ENCODE measurements around the gene CFAP58.
A peak's percentile ranks its signal among the peaks of the same experiment; 100 is the strongest.

The CFAP58 gene

GRCh38 chr10:104324931-104325330 lies 28.7 kb upstream of the CFAP58 start:
- ChIA-PET CTCF (interaction anchor here (0.7 to 14.8 kb wide), 4 partner anchors 11 to 32 kb away, joined by 3 to 122 read pairs (median 12); no protein-coding TSS in a partner anchor), POLR2A (no interaction called here)
- no peak for DNase-seq (ENCODE audit: low read depth, low spot score)
- no peak overlapping the region for H3K4me3 ChIP-seq (ENCODE audit: low read depth, low read length)
- TF ChIP-seq, protein P1, sequence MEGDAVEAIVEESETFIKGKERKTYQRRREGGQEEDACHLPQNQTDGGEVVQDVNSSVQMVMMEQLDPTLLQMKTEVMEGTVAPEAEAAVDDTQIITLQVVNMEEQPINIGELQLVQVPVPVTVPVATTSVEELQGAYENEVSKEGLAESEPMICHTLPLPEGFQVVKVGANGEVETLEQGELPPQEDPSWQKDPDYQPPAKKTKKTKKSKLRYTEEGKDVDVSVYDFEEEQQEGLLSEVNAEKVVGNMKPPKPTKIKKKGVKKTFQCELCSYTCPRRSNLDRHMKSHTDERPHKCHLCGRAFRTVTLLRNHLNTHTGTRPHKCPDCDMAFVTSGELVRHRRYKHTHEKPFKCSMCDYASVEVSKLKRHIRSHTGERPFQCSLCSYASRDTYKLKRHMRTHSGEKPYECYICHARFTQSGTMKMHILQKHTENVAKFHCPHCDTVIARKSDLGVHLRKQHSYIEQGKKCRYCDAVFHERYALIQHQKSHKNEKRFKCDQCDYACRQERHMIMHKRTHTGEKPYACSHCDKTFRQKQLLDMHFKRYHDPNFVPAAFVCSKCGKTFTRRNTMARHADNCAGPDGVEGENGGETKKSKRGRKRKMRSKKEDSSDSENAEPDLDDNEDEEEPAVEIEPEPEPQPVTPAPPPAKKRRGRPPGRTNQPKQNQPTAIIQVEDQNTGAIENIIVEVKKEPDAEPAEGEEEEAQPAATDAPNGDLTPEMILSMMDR (IDR thresholded peaks at IDR 0.05; ENCODE audit: insufficient read depth, low read length, missing control alignments), result no peak

DNA sequence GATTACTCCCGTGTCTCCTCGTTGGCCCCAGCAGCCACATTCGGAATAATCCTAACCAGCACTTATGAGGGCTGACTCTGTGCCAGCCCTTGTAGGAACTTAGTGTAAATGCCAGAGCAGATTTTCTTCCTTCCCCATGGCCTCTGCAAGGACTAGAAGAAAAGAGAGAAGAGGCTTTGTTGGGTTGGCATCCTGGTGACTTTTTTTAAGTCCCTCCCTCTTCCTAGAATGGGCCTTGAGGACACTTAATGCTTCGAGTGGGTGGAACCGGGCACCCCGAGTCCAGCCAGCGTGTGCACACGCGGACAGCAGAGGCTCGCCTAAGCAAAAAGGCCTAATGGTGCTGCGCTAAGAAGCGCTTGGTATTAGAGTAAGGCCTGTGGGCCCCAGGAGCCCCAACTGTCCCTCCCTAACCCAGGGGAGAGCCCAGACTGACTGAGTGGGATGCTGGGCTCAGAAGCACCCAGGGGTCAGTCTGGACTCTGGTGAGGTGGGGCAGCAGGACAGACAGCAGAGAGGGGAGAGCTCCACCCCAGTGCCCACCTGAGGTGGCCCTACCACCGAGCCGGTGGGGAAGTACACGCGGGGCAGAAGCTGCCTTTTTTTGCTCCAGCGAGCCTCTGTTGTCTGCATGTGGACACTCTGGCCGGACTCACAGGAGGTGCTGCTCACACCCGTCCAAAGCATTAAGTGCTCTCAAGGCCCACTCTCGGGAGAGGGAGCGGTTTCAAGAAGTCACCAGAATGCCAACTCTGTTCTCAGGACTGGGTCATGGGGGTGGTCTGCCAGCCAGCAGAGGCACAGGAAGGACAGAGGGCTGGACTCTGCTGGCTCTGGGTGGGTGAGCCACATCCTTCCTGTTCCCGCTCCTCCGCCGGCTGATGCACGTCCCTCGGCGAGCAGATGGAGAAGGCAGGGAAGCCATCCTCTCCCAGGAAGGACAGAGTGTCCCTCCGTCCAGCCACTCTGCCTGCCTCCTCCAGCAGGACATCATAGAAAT lies 27.9 kb upstream of the CFAP58 start:
- TF ChIP-seq, protein P1 (IDR thresholded peaks at IDR 0.05; ENCODE audit: insufficient read depth, low read length, missing control alignments), result no peak
- H3K4me3 ChIP-seq (ENCODE audit: low read depth, low read length), result no peak overlapping the region
- ChIA-PET POLR2A (no interaction called here), CTCF (interaction anchor here (1.2 to 4.7 kb wide), 6 partner anchors 8 to 52 kb away, joined by 5 to 18 read pairs (median 8); no protein-coding TSS in a partner anchor)
- DNase-seq (ENCODE audit: low read depth, low spot score), result no peak

- TF ChIP-seq, protein P1 (IDR thresholded peaks at IDR 0.05; ENCODE audit: insufficient read depth, low read length, missing control alignments), result no peak
- POLR2A ChIA-PET, result interaction anchor here (0.8 to 1.6 kb wide), 2 partner anchors 11 kb away, joined by 3 to 5 read pairs; partner anchors contain the start of gene ITPRIP
- CTCF ChIA-PET, result interaction anchor here (1.2 to 4.7 kb wide), 5 partner anchors 10 to 53 kb away, joined by 5 to 18 read pairs (median 10); no protein-coding TSS in a partner anchor
- H3K4me3 ChIP-seq (ENCODE audit: low read depth, low read length), result peak overlapping the region; percentile 47
- no peak for DNase-seq (ENCODE audit: low read depth, low spot score)
These were observed 26.5 kb upstream of the CFAP58 start for GRCh38 chr10:104326991-104327610.

- POLR2A ChIA-PET, result interaction anchor here (0.8 to 2.3 kb wide), 4 partner anchors 10 to 54 kb away, joined by 3 to 21 read pairs (median 4); partner anchors contain the start of gene ITPRIP
- CTCF ChIA-PET, result interaction anchor here (1.4 to 4.7 kb wide), 4 partner anchors 22 to 54 kb away, joined by 6 to 18 read pairs (median 12); no protein-coding TSS in a partner anchor
- DNase-seq (ENCODE audit: low read depth, low spot score), result no peak
- TF ChIP-seq, protein P1 (IDR thresholded peaks at IDR 0.05; ENCODE audit: insufficient read depth, low read length, missing control alignments), result peak; percentile 43
- H3K4me3 ChIP-seq (ENCODE audit: low read depth, low read length), result peak overlapping the region; percentile 47
These were observed 25.6 kb upstream of the CFAP58 start for GRCh38 chr10:104327745-104328645.

DNA sequence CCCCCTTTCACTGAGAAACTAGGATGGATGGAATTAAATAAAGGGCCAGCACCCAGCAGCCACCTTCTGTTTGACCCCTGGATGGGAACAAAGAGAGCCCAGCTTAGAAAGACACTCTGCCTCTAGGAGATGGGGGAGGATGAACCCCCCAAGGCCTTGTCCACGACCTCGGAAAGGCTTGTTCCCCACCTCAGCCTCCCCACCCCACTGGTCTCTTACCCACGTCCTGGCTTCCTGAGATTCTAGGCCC lies 25.1 kb upstream of the CFAP58 start:
- DNase-seq (ENCODE audit: low read depth, low spot score), result no peak
- POLR2A ChIA-PET, result interaction anchor here (1.5 to 2.3 kb wide), 5 partner anchors 10 to 54 kb away, joined by 4 to 21 read pairs (median 9); partner anchors contain the start of gene ITPRIP
- TF ChIP-seq, protein P1 (IDR thresholded peaks at IDR 0.05; ENCODE audit: insufficient read depth, low read length, missing control alignments), result no peak
- CTCF ChIA-PET, result interaction anchor here (2.6 to 4.7 kb wide), 3 partner anchors 22 to 37 kb away, joined by 9 to 18 read pairs (median 15); no protein-coding TSS in a partner anchor
- H3K4me3 ChIP-seq (ENCODE audit: low read depth, low read length), result peak overlapping the region; percentile 47
